NK-92 (cell line): ENCODE results near the gene MYT1.

ENCODE experiments used
- DNase-seq: peaks from one replicate; lab custom pipeline; 2025; ENCODE audit not compliant: unreplicated experiment; lab: John Stamatoyannopoulos, UW

Gene MYT1

GRCh38 chr20:64153861-64154589 lies 10.2 kb upstream of the MYT1 start:
- DNase-seq, result no peak

- DNase-seq, result no peak
Measured at GRCh38 chr20:64154590-64155257, 9.5 kb upstream of the MYT1 start.

GRCh38 chr20:64155258-64156135 lies 8.8 kb upstream of the MYT1 start:
- no peak for DNase-seq

GRCh38 chr20:64156136-64156885 lies 7.9 kb upstream of the MYT1 start:
- DNase-seq, result no peak

- no peak for DNase-seq
Measured at GRCh38 chr20:64156886-64157875, 7.1 kb upstream of the MYT1 start.

GRCh38 chr20:64157878-64158277 lies 6.4 kb upstream of the MYT1 start:
- DNase-seq, result no peak

GRCh38 chr20:64158346-64159285 lies 5.6 kb upstream of the MYT1 start:
- no peak for DNase-seq

- no peak for DNase-seq
Measured at GRCh38 chr20:64159286-64159680, 5.0 kb upstream of the MYT1 start.

- no peak for DNase-seq
Measured at GRCh38 chr20:64159711-64160110, 4.5 kb upstream of the MYT1 start.

GRCh38 chr20:64160118-64160517 lies 4.1 kb upstream of the MYT1 start:
- no peak for DNase-seq

- no peak for DNase-seq
Measured at GRCh38 chr20:64160526-64161355, 3.5 kb upstream of the MYT1 start.

GRCh38 chr20:64161356-64162238 lies 2.7 kb upstream of the MYT1 start:
- no peak for DNase-seq

- DNase-seq, result no peak
Measured at GRCh38 chr20:64162239-64162910, 1.9 kb upstream of the MYT1 start.

GRCh38 chr20:64163776-64164122 lies 503 bp upstream of the MYT1 start:
- DNase-seq, result no peak

- no peak for DNase-seq
Measured at GRCh38 chr20:64165866-64166600, 1.8 kb downstream of the MYT1 start.
